ENCODE measurements around the gene RECK.

DNA sequence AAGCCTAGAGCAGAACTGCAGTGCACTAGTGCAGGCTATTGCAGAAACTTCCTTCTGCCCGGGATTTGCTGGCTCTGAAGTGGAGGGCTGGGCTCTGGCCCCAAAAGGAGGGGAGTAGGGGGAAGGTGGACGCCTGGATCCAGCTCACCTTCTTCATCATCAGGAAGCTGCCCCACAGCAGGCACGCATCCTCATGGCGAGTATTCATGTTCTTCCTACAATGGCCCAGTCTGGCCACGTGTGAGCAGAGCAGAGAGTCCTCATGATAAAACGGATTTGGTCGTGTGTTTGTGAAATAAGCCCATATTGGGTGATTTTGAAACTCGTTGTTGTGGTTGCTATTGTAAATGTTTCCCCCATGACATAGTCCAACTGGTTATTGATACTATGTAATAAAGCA, 91.6 kb downstream of the RECK start:
- no peak for TF ChIP-seq CTCF (conservative IDR thresholded peaks at IDR 0.05)
- no peak for TF ChIP-seq ZFX (IDR thresholded peaks at IDR 0.05)
